H1 (cell line): ENCODE results near the gene TRAPPC2L. TPM values are rescaled to one million over a fixed set of nuclear protein-coding genes. Genes with fewer than 3 reads are reported as not detected.

Experiments
- CTCF ChIA-PET: fragments of 300-600 bp; sonication (Branson Sonifier 250); formaldehyde crosslinking; loops from one replicate; lab custom pipeline; 2021; ENCODE audit not compliant: partially characterized antibody; lab: Charles Lee
- POLR2A ChIA-PET: fragments of 300-600 bp; sonication (Branson Sonifier 250); formaldehyde crosslinking; loops from one replicate; lab custom pipeline; 2021; ENCODE audit warnings: inconsistent platforms; ENCODE audit not compliant: partially characterized antibody; lab: Charles Lee
- DNase-seq, 2 experiments: peaks; one replicate each; pipeline versions ENCODE4 v3.0.0 to v3.0.0-alpha.2; 2010 to 2022; ENCODE audit warnings: low spot score in 2 of 2, low read depth in 1 of 2, mixed read lengths in 1 of 2
- FAIRE-seq: peaks from 2 replicates; lab custom pipeline; 2011; peaks lifted over from hg19 to GRCh38; lab: Jason Lieb, UNC
- H2AFZ ChIP-seq: 2 replicates; pipeline ENCODE4 v1.8.1; 2012; ENCODE audit warnings: low read length, inconsistent platforms
- H2AK5ac ChIP-seq: 2 replicates; pipeline ENCODE4 v1.6.1; 2013; ENCODE audit warnings: low read depth, low read length
- H2BK120ac ChIP-seq: replicated peaks from 2 replicates; pipeline ENCODE3; 2013; ENCODE audit warnings: low read depth, low read length, inconsistent platforms
- H2BK12ac ChIP-seq: 2 replicates; pipeline ENCODE4 v1.6.1; 2013; ENCODE audit warnings: low read depth, low read length
- H2BK15ac ChIP-seq: 2 replicates; pipeline ENCODE4 v1.6.1; 2013; ENCODE audit warnings: low read length
- H2BK20ac ChIP-seq: 2 replicates; pipeline ENCODE4 v1.6.1; 2013; ENCODE audit warnings: low read length
- H2BK5ac ChIP-seq: 2 replicates; pipeline ENCODE4 v1.6.1; 2013; ENCODE audit warnings: low read depth, low read length
- H3K14ac ChIP-seq: 2 replicates; pipeline ENCODE4 v1.6.1; 2013; ENCODE audit warnings: inconsistent platforms; ENCODE audit not compliant: insufficient read length
- H3K18ac ChIP-seq: 2 replicates; pipeline ENCODE4 v1.6.1; 2013; ENCODE audit warnings: low read length; ENCODE audit errors: extremely low read depth
- H3K23ac ChIP-seq: 2 replicates; pipeline ENCODE4 v1.6.1; 2013; ENCODE audit warnings: inconsistent platforms; ENCODE audit not compliant: insufficient read length
- H3K23me2 ChIP-seq: 2 replicates; pipeline ENCODE4 v1.6.1; 2013; ENCODE audit warnings: low read depth, low read length
- H3K27ac ChIP-seq: 2 replicates; pipeline ENCODE4 v1.6.1; 2011; ENCODE audit warnings: low read depth, low read length, inconsistent platforms
- H3K27me3 ChIP-seq, 4 experiments: replicated peaks in 1 of 4; 1 replicate in 1 of 4; 2 replicates in 3 of 4; pipeline versions ENCODE4 v1.6.1 to v1.8.1; 2011 to 2013; ENCODE audit warnings: low read length in 3 of 4, mild to moderate bottlenecking in 3 of 4, inconsistent platforms in 2 of 4, mixed read lengths in 2 of 4, moderate library complexity in 1 of 4; ENCODE audit not compliant: control insufficient read depth in 3 of 4, insufficient read depth in 3 of 4; ENCODE audit errors: extremely low read depth in 1 of 4
- H3K36me3 ChIP-seq, 4 experiments: 2 replicates each; pipeline versions ENCODE4 v1.6.1 to v1.8.1; 2011 to 2013; ENCODE audit warnings: mild to moderate bottlenecking in 4 of 4, low read length in 3 of 4, moderate library complexity in 2 of 4, control low read depth in 1 of 4, inconsistent platforms in 1 of 4; ENCODE audit not compliant: insufficient read depth in 4 of 4, control insufficient read depth in 2 of 4
- H3K4ac ChIP-seq: replicated peaks from 2 replicates; pipeline ENCODE3; 2013; ENCODE audit warnings: low read length, low read depth, mixed read lengths, inconsistent platforms; ENCODE audit not compliant: insufficient read length
- H3K4me1 ChIP-seq, 4 experiments: replicated peaks in 1 of 4; 1 replicate in 1 of 4; 2 replicates in 3 of 4; pipeline versions ENCODE4 v1.6.1 to v1.8.1; 2011 to 2013; ENCODE audit warnings: low read length in 3 of 4, inconsistent platforms in 2 of 4, mixed read lengths in 1 of 4; ENCODE audit not compliant: insufficient read depth in 4 of 4, control insufficient read depth in 3 of 4
- H3K4me2 ChIP-seq, 2 experiments: 2 replicates each; pipeline versions ENCODE4 v1.6.1 to v1.8.1; 2011 to 2013; ENCODE audit warnings: low read depth in 2 of 2, low read length in 2 of 2, control low read depth in 1 of 2, inconsistent platforms in 1 of 2, mild to moderate bottlenecking in 1 of 2; ENCODE audit not compliant: insufficient read depth in 1 of 2
- H3K4me3 ChIP-seq, 4 experiments: fragments of 200-600, 300-600 bp in 1 of 4; sonication (generic), shearing (Covaris generic), sonication (Bioruptor Twin) in 1 of 4; 2 replicates each; pipeline versions ENCODE4 v1.5.1 to v1.8.1; 2011 to 2016; ENCODE audit warnings: low read length in 4 of 4, low read depth in 3 of 4, control low read depth in 2 of 4, inconsistent platforms in 2 of 4, mild to moderate bottlenecking in 2 of 4, mixed read lengths in 1 of 4, moderate library complexity in 1 of 4; ENCODE audit not compliant: insufficient read depth in 2 of 4; ENCODE audit errors: extremely low read depth in 1 of 4
- H3K56ac ChIP-seq: replicated peaks from 2 replicates; pipeline ENCODE3; 2013; ENCODE audit warnings: low read depth, mild to moderate bottlenecking, mixed read lengths, low read length, inconsistent platforms; ENCODE audit not compliant: insufficient read length
- H3K79me1 ChIP-seq: 2 replicates; pipeline ENCODE4 v1.6.1; 2013; ENCODE audit warnings: low read depth, low read length, control low read depth
- H3K79me2 ChIP-seq, 2 experiments: 2 replicates each; pipeline versions ENCODE4 v1.6.1 to v1.8.1; 2012 to 2013; ENCODE audit warnings: low read length in 2 of 2, mild to moderate bottlenecking in 2 of 2, inconsistent platforms in 1 of 2; ENCODE audit not compliant: insufficient read depth in 2 of 2, control insufficient read depth in 1 of 2
- H3K9ac ChIP-seq, 4 experiments: replicated peaks in 1 of 4; 1 replicate in 1 of 4; 2 replicates in 3 of 4; pipeline versions ENCODE4 v1.6.1 to v1.8.1; 2011 to 2013; ENCODE audit warnings: low read depth in 3 of 4, low read length in 3 of 4, control low read depth in 2 of 4, mild to moderate bottlenecking in 2 of 4, moderate library complexity in 2 of 4, inconsistent platforms in 1 of 4; ENCODE audit errors: extremely low read depth in 1 of 4
- H3K9me3 ChIP-seq, 2 experiments: 2 replicates each; pipeline versions ENCODE4 v1.6.1 to v1.8.1; 2012 to 2013; ENCODE audit warnings: mild to moderate bottlenecking in 2 of 2, moderate library complexity in 2 of 2, control low read depth in 1 of 2, inconsistent platforms in 1 of 2, low read depth in 1 of 2, low read length in 1 of 2, mixed read lengths in 1 of 2; ENCODE audit not compliant: insufficient read depth in 2 of 2
- H4K20me1 ChIP-seq, 2 experiments: replicated peaks in 1 of 2; 2 replicates each; pipeline versions ENCODE3 to v1.8.1; 2011 to 2013; ENCODE audit warnings: inconsistent platforms in 2 of 2, low read length in 2 of 2, mild to moderate bottlenecking in 1 of 2; ENCODE audit not compliant: insufficient read depth in 2 of 2, control insufficient read depth in 1 of 2
- H4K5ac ChIP-seq: 2 replicates; pipeline ENCODE4 v1.6.1; 2013; ENCODE audit warnings: low read length, low read depth, mixed read lengths, inconsistent platforms; ENCODE audit not compliant: insufficient read length
- H4K8ac ChIP-seq: 2 replicates; pipeline ENCODE4 v1.8.0; 2013; ENCODE audit warnings: mild to moderate bottlenecking, moderate library complexity, low read length, inconsistent platforms; ENCODE audit not compliant: insufficient read depth; ENCODE audit errors: extremely low read depth
- H4K91ac ChIP-seq: replicated peaks from 2 replicates; pipeline ENCODE3; 2013; ENCODE audit warnings: low read length, mixed read lengths, inconsistent platforms; ENCODE audit not compliant: insufficient read length
- NANOG ChIP-seq: IDR thresholded peaks from 2 replicates; pipeline ENCODE4 v1.6.1; 2011; ENCODE audit warnings: low read length, low read depth, mild to moderate bottlenecking, inconsistent platforms; ENCODE audit not compliant: insufficient read depth, poor library complexity, severe bottlenecking
- WGBS, 2 experiments: shearing (Covaris generic) in 1 of 2; methylation state at CpG; one replicate each; pipeline versions ENCODE4 v1.1.6 to v1.1.7; 2013 to 2015; ENCODE audit warnings: low lambda C conversion rate in 2 of 2, mixed read lengths in 2 of 2, inconsistent platforms in 1 of 2, low coverage in 1 of 2, missing lambda C conversion rate in 1 of 2; ENCODE audit not compliant: insufficient replicate concordance in 2 of 2, insufficient coverage in 1 of 2, insufficient read length in 1 of 2; ENCODE audit errors: extremely low coverage in 1 of 2, missing lambda C conversion rate in 1 of 2; 5-methylcytosine and 5-hydroxymethylcytosine counted together
- polyA plus RNA-seq, 7 experiments: library from polyadenylated mRNA; depleted of rRNA in 3 of 7; stranded (reverse) in 5 of 7; unstranded in 2 of 7; fragments of >200 nt in 5 of 7; fragments of 200-250 nt in 2 of 7; gene quantifications; 1 replicate in 5 of 7; 2 replicates in 1 of 7; 4 replicates in 1 of 7; pipeline versions ENCODE4 v1.2.1 to v1.2.3, GENCODE V29; 2011 to 2013; ENCODE audit warnings: missing spikeins in 2 of 7, mixed read lengths in 2 of 7
- total RNA-seq: library from RNA; stranded (reverse); fragmentation: NEBNext Ultra II Directional; extraction: Animal tissue kit (Norgen Biotek cat#: 25700); gene quantifications from 2 replicates; pipeline ENCODE4 v1.2.1, GENCODE V29; 2021
- TF ChIP-seq, protein P1 (sequence below), 3 experiments: IDR thresholded peaks; 1 replicate in 2 of 3; 2 replicates in 1 of 3; pipeline versions ENCODE4 v1.5.1 to v1.6.1; 2011; ENCODE audit warnings: low read length in 3 of 3, mild to moderate bottlenecking in 3 of 3, inconsistent platforms in 2 of 3, low read depth in 1 of 3, moderate library complexity in 1 of 3; ENCODE audit not compliant: insufficient read depth in 1 of 3; ENCODE audit errors: control extremely low read depth in 1 of 3

The TRAPPC2L gene
- total and polyA plus RNA-seq, 2 of the 8 experiments (the other 6 are each of a cell fraction or from before 2014, with no cell fraction given) = 98.7 to 133 TPM

DNA sequence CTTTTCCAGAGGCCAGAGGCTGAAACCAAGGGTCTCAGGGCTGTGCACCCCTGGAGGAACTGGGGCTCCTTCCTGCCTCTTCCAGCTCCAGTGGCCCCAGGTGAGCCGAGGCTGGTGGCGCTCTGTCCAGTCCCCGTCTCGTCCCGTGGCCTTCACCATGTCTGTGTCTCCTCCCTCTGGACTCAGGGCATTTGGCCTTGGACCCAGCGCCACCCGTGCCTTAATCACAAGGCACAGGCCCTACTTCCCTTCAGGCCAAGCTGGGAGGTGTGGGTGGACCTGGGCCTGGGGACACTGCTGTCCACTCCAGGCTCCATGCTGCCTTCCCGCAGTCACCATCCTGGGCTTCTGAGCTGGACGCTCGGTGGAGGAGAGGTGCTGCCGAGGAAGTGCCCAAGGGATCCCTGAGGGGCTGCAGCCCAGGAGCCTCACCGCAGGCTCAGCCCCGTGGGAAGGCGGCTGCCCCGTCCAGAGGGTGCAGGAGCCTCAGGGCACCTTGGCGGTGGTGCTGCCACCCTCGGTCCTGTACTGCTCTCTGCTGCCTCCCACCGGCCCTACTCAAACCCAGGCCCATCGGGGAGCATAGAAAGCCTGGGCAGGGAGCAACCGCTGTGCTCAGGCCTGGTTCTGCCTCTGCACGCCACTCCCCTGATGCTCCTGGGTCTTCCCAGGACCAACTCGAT lies 35.6 kb upstream of the TRAPPC2L start:
- ChIA-PET CTCF (interaction anchor here (1.4 to 3.0 kb wide), 5 partner anchors 10 to 346 kb away, joined by 3 to 16 read pairs (median 6); partner anchors contain the start of gene APRT), POLR2A (interaction anchor here (1.2 to 9.0 kb wide), 2 partner anchors 12 to 16 kb away, joined by 4 to 77 read pairs; partner anchors contain the start of gene APRT)
- Histone ChIP-seq H4K91ac (no peak overlapping the region), H3K4me1 (no peaks in the 10 kb centered on the region), H3K9ac (no peak overlapping the region), H3K56ac (no peak overlapping the region), H3K79me1 (no peaks in the 10 kb centered on the region), H2BK5ac (no peak overlapping the region), H2BK15ac (no peak overlapping the region), H2AK5ac (no peak overlapping the region), H3K79me2 (no peaks in the 10 kb centered on the region), H2BK120ac (no peak overlapping the region), H3K36me3 (no peaks in the 10 kb centered on the region), H3K14ac (no peak overlapping the region), H4K5ac (no peak overlapping the region), H3K23ac (no peak overlapping the region), H3K27me3 (no peaks in the 10 kb centered on the region), H3K4ac (no peak overlapping the region), H3K9me3 (no peaks in the 10 kb centered on the region), H3K23me2 (no peaks in the 10 kb centered on the region), H3K4me3 (no peak overlapping the region), H2BK12ac (no peak overlapping the region), H4K8ac (peak overlapping the region; percentile 51; the same call in 1 of the 2 replicates), H2AFZ (no peak overlapping the region), H2BK20ac (no peak overlapping the region), H3K18ac (no peak overlapping the region), H4K20me1 (peaks cover 0 to 5% of the 10 kb centered on the region in 2 experiments), H3K4me2 (no peak overlapping the region), H3K27ac (no peak overlapping the region)
- no peak for DNase-seq
- WGBS, 2 experiments = 87% methylated on average over 14 of the region's 22 CpGs; no CpG with 5 or more reads in 1 of the 2 experiments
- TF ChIP-seq, protein P1, sequence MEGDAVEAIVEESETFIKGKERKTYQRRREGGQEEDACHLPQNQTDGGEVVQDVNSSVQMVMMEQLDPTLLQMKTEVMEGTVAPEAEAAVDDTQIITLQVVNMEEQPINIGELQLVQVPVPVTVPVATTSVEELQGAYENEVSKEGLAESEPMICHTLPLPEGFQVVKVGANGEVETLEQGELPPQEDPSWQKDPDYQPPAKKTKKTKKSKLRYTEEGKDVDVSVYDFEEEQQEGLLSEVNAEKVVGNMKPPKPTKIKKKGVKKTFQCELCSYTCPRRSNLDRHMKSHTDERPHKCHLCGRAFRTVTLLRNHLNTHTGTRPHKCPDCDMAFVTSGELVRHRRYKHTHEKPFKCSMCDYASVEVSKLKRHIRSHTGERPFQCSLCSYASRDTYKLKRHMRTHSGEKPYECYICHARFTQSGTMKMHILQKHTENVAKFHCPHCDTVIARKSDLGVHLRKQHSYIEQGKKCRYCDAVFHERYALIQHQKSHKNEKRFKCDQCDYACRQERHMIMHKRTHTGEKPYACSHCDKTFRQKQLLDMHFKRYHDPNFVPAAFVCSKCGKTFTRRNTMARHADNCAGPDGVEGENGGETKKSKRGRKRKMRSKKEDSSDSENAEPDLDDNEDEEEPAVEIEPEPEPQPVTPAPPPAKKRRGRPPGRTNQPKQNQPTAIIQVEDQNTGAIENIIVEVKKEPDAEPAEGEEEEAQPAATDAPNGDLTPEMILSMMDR (IDR thresholded peaks at IDR 0.05; ENCODE audit: control extremely low read depth in 1 of 3, insufficient read depth in 1 of 3, low read depth in 1 of 3, low read length in 3 of 3) = peak in 2 of 3 experiments; percentile 11 to 21; a peak in 2 of 4 replicates
- TF ChIP-seq NANOG = no peak
- no peak for FAIRE-seq
